Measurements from ENCODE around the gene DDN.

DDN gene

GRCh38 chr12:48970702-48971334, 28.4 kb downstream of the DDN start:
- H3K27me3 ChIP-seq (replicated peaks; ENCODE audit: control insufficient read depth, insufficient read depth, low read length) = peaks cover 9% of the 10 kb centered on the region

DNA sequence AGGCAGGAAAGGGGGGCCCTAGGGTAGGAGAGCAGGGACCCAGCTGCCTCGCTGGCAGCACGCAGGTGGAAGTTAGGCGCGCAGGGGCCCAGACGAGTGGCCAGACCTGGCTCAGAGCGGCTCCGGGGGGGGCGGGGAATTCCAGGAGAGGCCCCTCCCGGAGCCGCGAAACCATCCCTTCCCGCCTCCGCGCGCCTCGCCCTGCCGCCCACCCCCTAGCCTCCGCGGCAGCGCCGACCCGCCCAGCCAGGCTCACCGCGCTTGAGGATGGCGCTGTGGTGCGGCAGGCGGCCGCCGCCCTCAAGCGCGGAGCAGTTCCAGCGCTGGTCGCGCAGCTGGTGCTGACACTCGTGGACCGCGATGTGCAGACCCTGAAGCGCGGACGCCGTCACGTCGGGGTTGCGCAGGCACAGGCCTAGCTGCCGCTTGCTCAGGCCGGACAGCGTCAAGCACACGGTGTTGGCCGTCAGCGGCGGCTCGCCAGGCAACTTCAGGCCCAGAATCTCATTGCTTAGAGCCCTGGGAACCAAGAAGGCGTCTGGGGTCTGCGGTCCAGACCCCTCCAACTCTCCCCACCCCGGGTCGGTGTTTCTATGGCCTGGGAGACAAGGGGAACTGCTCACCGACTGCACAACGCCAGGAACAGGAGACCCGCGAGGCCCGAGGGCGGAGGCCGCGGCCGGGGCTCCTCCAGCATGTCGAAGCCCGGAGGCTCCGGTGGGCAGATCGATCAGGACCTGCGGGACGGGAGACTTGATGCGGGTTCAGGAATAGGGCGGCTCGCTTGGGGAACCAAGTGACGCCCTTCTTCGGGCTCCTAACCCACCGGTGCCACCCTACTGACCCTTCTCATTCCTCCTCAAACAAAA, 29.1 kb downstream of the DDN start:
- peak; percentile 63 for DNase-seq (ENCODE audit: extremely low read depth, insufficient read length)
- Histone ChIP-seq H3K4me3 (replicated peaks; ENCODE audit: low read depth, low read length) (no peak overlapping the region; the same call in 1 of the 2 replicates), H3K36me3 (ENCODE audit: control insufficient read depth, insufficient read depth, low read length) (no peaks in the 10 kb centered on the region), H3K27me3 (replicated peaks; ENCODE audit: control insufficient read depth, insufficient read depth, low read length) (peaks cover 9% of the 10 kb centered on the region)
- TF ChIP-seq, protein P1, sequence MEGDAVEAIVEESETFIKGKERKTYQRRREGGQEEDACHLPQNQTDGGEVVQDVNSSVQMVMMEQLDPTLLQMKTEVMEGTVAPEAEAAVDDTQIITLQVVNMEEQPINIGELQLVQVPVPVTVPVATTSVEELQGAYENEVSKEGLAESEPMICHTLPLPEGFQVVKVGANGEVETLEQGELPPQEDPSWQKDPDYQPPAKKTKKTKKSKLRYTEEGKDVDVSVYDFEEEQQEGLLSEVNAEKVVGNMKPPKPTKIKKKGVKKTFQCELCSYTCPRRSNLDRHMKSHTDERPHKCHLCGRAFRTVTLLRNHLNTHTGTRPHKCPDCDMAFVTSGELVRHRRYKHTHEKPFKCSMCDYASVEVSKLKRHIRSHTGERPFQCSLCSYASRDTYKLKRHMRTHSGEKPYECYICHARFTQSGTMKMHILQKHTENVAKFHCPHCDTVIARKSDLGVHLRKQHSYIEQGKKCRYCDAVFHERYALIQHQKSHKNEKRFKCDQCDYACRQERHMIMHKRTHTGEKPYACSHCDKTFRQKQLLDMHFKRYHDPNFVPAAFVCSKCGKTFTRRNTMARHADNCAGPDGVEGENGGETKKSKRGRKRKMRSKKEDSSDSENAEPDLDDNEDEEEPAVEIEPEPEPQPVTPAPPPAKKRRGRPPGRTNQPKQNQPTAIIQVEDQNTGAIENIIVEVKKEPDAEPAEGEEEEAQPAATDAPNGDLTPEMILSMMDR (IDR thresholded peaks at IDR 0.05; ENCODE audit: insufficient read depth, low read length, poor library complexity, severe bottlenecking) = peak; percentile 6

More at GRCh38 chr12:48970702-48971334, 28.4 kb downstream of the DDN start:
- DNase-seq (ENCODE audit: extremely low read depth, insufficient read length) = no peak
- no peaks in the 10 kb centered on the region for H3K36me3 ChIP-seq (ENCODE audit: control insufficient read depth, insufficient read depth, low read length)
- no peak overlapping the region for H3K4me3 ChIP-seq (replicated peaks; ENCODE audit: low read depth, low read length)
- TF ChIP-seq, protein P1 (IDR thresholded peaks at IDR 0.05; ENCODE audit: insufficient read depth, low read length, poor library complexity, severe bottlenecking) = no peak

GRCh38 chr12:48969160-48969771, 29.9 kb downstream of the DDN start:
- TF ChIP-seq, protein P1 (IDR thresholded peaks at IDR 0.05; ENCODE audit: insufficient read depth, low read length, poor library complexity, severe bottlenecking) = no peak
- no peaks in the 10 kb centered on the region for H3K36me3 ChIP-seq (ENCODE audit: control insufficient read depth, insufficient read depth, low read length)
- no peak for DNase-seq (ENCODE audit: extremely low read depth, insufficient read length)
- H3K4me3 ChIP-seq (replicated peaks; ENCODE audit: low read depth, low read length) = no peak overlapping the region
- peaks cover 9% of the 10 kb centered on the region for H3K27me3 ChIP-seq (replicated peaks; ENCODE audit: control insufficient read depth, insufficient read depth, low read length)

DNA sequence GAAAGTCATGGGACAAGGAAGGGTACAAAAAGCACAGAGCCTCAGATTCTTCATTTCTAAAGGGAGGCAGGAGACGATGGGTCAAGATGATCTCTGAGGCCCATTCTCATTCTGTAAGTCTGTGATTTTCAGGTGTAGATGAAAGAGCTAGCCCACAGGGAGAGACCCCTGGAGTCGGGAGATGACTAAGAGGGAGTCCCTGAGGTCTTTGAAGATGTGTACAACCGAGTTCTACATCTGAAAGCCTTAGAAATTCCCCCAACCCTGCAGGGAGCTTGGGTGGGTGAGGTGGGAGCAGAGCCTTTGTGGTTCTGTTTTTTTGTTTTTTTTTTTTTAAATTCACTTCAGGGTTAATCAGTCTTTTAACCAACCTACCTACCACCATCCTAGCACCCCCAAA, 30.7 kb downstream of the DDN start:
- H3K36me3 ChIP-seq (ENCODE audit: control insufficient read depth, insufficient read depth, low read length) = no peaks in the 10 kb centered on the region
- TF ChIP-seq, protein P1 (IDR thresholded peaks at IDR 0.05; ENCODE audit: insufficient read depth, low read length, poor library complexity, severe bottlenecking) = no peak
- no peak overlapping the region for H3K4me3 ChIP-seq (replicated peaks; ENCODE audit: low read depth, low read length)
- no peak for DNase-seq (ENCODE audit: extremely low read depth, insufficient read length)
- H3K27me3 ChIP-seq (replicated peaks; ENCODE audit: control insufficient read depth, insufficient read depth, low read length) = peaks cover 9% of the 10 kb centered on the region

- Histone ChIP-seq H3K27me3 (replicated peaks; ENCODE audit: control insufficient read depth, insufficient read depth, low read length) (peaks cover 8% of the 10 kb centered on the region), H3K36me3 (ENCODE audit: control insufficient read depth, insufficient read depth, low read length) (no peaks in the 10 kb centered on the region), H3K4me3 (replicated peaks; ENCODE audit: low read depth, low read length) (no peak overlapping the region)
- TF ChIP-seq, protein P1 (IDR thresholded peaks at IDR 0.05; ENCODE audit: insufficient read depth, low read length, poor library complexity, severe bottlenecking) = no peak
- DNase-seq (ENCODE audit: extremely low read depth, insufficient read length) = no peak
These were observed 31.2 kb downstream of the DDN start for GRCh38 chr12:48967991-48968390.

Data from GM06990 (cell line).